UCSD-AML1 (cell line): ENCODE measurements around the gene LSM7.

Experiments used
- DNase-seq: peaks from one replicate; lab custom pipeline; 2025; ENCODE audit not compliant: unreplicated experiment; lab: John Stamatoyannopoulos, UW

The LSM7 gene

DNA sequence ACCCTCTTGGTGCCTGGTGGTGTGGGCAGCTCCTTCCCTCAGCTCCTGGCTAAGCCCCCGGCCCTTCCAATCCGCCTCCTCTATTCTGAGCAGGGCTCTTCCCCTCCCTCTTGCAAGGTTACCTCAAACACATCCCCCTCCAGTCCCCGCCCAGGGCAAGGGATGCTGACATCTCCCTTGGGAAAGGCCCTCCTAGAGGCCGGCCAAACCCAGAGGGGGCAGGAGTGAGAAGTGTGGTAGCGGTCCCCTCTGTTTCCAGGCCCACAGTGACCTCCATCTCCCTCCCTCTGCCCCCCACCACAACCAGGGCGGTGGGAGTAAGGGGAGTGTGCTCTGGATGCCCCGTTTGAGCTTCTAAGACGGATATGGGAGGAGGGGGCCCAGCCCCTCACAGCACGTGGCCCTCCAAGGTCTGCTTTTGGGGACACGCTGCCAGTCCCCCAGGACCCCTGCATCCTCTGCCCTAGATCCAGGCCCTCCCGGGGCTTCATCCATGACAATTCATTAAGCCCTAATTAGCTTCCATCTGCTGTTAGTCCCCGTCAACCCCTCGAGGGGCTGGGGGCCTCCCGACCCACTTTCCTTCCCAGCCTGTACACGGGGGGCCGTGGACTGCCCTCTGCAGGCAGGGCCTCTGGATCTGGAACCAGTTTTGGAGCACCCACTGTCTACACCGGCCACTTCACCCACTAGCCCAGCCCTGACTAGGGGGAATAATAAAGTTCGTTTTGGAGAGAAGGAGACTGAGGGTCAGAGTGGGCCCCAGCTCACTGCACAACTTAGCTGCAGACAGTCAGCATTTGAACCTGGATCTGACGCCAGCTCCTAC lies 22.7 kb downstream of the LSM7 start:
- DNase-seq: no peak

GRCh38 chr19:2303211-2303798 lies 25.1 kb downstream of the LSM7 start:
- DNase-seq: no peak

GRCh38 chr19:2302319-2303210 lies 25.8 kb downstream of the LSM7 start:
- DNase-seq: no peak

DNA sequence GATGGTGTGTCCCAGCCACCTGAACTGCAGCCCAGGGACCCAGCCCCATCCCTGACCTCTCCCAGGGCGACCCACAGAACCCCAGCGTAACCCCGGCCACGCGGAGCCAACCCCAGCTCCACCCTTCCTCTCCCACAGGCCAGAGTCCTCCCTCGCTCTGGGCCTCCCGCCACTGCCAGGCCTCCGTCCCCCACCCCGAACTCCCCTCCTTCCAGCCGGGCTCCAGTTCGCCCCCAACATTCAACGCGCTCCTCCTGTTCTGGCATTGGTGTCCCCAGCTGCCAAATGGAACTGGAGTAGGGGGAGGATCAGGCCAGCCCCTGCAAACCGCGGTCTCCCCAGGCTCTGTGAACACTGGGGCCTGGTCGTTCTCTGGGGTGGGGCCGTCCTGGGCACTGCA lies 27.9 kb downstream of the LSM7 start:
- no peak for DNase-seq

DNA sequence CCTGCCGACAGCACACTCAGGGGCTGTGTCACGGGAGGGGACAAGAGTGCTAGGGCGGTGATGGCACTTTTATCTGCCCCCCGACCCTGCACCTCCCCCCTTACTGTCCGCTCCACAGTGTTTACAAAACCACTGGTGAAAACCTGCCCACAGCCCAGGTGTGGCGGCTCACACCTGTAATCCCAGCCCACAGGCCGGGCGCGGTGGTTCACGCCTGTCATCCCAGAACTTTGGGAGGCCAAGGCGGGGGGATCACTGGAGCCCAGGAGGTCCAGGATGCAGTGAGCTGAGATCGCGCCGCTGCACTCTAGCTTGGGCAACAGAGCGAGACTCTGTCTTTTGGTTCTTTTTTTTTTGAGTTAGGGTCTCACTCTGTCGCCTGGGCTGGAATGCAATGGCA lies 32.2 kb downstream of the LSM7 start:
- DNase-seq: no peak

GRCh38 chr19:2294687-2295335 lies 33.6 kb downstream of the LSM7 start:
- no peak for DNase-seq

GRCh38 chr19:2291185-2291751 lies 37.1 kb downstream of the LSM7 start:
- no peak for DNase-seq

- no peak for DNase-seq
These were observed 37.8 kb downstream of the LSM7 start for GRCh38 chr19:2290441-2291184.

DNA sequence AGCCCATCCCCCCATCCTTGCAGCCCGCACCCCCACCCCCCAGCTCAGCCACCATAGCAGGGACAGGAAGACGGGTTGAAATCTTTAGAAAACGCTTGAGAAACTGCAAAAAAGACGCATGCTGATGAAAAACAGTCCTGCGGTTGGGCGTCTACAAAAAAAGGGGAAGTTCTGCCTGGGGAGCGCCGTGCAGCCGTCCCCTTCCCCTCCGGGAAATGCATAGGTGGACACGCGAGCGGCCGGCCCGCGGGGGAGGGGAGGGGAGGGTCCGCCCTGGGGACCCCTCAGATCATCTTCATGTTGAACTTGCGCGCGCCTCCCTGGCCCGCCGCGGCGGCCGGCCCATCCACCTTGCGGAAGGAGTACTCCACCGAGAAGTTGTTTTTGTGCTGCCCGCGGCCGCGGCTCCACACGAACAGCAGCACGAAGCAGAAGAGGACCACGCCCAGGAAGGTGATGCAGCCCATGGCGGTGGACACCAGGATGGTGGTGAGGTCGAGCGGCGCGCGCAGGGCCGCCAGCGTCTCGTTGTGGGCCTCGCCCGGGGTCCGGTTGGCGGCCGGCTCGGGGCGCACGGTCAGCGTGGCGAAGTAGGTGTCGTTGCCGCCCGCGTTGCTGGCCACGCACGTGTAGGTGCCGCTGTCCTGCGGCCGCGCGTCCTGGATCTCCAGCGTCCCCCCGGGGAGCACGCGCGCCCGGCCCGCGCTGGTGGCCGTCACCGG lies 38.5 kb downstream of the LSM7 start:
- DNase-seq: peak; percentile 80

- no peak for DNase-seq
These were observed 39.3 kb downstream of the LSM7 start for GRCh38 chr19:2288818-2289713.

DNA sequence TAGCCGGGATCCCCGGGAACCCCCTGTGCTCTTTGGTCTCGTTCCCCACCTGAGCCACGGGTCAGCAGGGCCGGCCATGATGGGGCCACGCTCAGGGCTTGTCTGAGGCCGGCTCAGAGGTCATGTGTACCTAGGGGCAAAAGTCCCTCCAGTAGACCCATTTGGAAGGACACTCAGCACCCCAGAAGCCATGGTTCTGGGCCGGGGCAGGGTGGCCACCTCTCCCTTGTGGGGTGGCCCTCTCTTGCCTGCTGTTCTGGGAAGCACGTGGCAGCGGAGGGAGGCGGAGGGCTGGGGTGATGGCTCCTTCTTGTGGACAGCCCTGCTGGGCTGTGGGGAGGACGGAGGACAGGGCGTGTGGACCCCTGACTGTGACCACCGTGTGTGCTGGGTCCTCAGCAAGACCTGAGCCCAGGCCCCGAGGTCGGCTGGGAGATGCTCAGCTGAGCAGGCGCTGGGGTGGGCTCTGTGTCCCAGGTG lies 40.0 kb downstream of the LSM7 start:
- no peak for DNase-seq

DNA sequence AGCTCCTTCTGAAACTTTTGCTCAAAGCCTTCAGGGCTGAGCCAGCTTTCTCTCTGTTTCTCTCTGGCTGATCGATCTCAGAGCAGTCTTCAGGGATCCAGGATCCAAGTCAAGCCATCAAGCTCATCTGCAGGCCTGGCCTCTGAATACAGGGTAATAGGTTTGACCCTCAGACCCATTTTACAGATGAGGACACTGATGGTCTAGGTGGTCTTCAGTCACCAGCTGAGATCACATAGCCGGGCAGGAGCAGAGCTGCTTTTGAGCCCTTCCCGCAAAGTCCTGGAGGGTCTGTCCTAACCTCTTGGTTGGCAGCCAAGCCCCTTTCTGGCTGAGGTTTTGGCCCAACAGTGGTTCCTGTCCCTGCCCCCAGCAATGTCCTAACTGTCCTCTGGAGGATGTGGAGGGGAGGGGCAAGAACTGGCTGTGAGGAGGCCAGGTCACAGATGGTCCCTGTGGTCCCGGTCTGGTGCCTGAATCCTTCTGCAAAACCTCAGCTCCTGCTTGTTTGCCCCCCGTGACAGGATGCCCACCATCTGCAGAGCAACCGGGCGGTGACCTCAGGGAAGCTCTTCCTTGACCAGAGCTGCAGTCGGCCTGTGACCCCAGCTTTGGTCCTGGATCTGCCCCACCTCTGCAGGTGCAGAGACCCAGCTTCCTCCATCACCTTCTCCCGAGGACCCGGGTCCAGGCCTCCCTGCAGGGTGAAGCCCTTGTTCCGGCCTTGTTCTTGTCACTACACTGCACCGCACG lies 40.6 kb downstream of the LSM7 start:
- DNase-seq: no peak

- no peak for DNase-seq
These were observed 41.8 kb downstream of the LSM7 start for GRCh38 chr19:2286402-2287140.

DNA sequence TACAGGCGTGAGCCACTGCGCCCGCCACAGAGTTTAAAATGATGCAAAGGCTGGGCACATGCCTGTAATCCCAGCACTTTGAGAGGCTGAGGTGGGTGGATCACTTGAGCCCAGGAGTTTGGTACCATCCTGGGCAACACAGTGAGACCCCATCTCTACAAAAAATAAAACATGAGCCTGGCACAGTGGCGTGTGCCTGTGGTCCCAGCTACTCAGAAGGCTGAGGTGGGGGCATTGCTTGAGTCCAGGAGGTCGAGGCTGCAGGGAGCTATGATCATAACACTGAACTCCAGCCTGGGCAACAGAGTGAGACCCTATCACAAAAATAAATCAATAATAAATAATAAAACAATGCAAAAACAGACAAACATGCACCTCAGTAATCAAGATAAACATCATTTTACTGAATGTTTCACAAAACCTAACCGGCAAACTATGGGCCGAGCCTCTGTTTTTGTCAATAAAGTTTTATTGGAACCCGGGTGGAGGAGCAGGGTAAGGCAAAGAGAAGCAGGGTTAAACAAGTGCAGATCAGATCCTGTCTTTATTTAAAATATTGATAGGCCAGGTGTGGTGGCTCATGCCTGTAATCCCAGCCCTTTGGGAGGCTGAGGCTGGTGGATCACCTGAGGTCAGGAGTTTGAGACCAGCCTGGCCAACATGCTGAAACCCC lies 44.4 kb downstream of the LSM7 start:
- no peak for DNase-seq

DNA sequence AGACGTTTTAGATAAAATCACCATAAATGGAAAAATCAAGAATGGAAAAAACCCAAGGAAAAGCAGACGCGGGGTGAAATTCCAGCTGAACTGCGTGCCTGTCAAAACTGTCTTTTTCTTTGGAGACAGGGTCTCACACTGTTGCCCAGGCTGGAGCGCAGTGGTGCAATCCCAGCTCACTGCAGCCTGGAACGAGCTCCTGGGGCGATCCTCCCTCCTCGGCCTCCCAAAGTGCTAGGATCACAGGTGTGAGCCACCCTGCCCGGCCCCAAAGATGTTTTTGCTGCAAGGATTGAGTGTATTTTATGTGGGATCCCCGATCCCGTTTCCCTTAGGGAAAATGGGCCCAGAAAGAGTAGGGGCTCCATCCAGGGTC lies 45.5 kb downstream of the LSM7 start:
- no peak for DNase-seq

GRCh38 chr19:2282062-2282861 lies 46.1 kb downstream of the LSM7 start, which contains the start of gene PEAK3:
Gene PEAK3 (minus strand): TSS chr19:2282175. CDS start chr19:2280931, 1,244 bp downstream.
- DNase-seq: peak; percentile 83
